HG02943 (cell line): ENCODE results near the gene PCDHB1.
"Not testable (repeated sequence)": the region's sequence is repeated elsewhere in the genome, so short reads cannot be mapped to it uniquely, and the experiment has no call there.

ENCODE experiments used
- ATAC-seq: cut with Tn5 transposase; IDR thresholded peaks from one replicate; pipeline ENCODE4 v1.9.1; 2021; ENCODE audit warnings: mild to moderate bottlenecking, low read depth, moderate library complexity; ENCODE audit not compliant: unreplicated experiment

PCDHB1 gene

GRCh38 chr5:141077826-141078225 is 26.7 kb downstream of the PCDHB1 start:
- no peak for ATAC-seq

- ATAC-seq: no peak
Measured at GRCh38 chr5:141082228-141082627, 31.1 kb downstream of the PCDHB1 start.

- ATAC-seq: no peak
Measured at GRCh38 chr5:141084487-141084989, 33.4 kb downstream of the PCDHB1 start.

GRCh38 chr5:141094481-141095262 is 43.5 kb downstream of the PCDHB1 start, which contains the start of gene PCDHB2:
Gene PCDHB2, plus strand, starts transcription at chr5:141094615. Its CDS starts 176 bp downstream, at chr5:141094791.
- no peak for ATAC-seq

- ATAC-seq: no peak
Measured at GRCh38 chr5:141095263-141095641, 44.1 kb downstream of the PCDHB1 start.

GRCh38 chr5:141096181-141096580 is 45.0 kb downstream of the PCDHB1 start:
- not testable (repeated sequence) for ATAC-seq

- not testable (repeated sequence) for ATAC-seq
Measured at GRCh38 chr5:141096586-141096985, 45.4 kb downstream of the PCDHB1 start.

- ATAC-seq: no peak
Measured at GRCh38 chr5:141100243-141100805, 49.1 kb downstream of the PCDHB1 start, which contains the start of gene PCDHB3. Gene PCDHB3, plus strand, starts transcription at chr5:141100473. Its CDS starts 177 bp downstream, at chr5:141100650.

- no peak for ATAC-seq
Measured at GRCh38 chr5:141101059-141101458, 49.9 kb downstream of the PCDHB1 start.

- ATAC-seq: not testable (repeated sequence)
Measured at GRCh38 chr5:141102070-141102469, 50.9 kb downstream of the PCDHB1 start.

- ATAC-seq: not testable (repeated sequence)
Measured at GRCh38 chr5:141102471-141102870, 51.3 kb downstream of the PCDHB1 start.

GRCh38 chr5:141105350-141105749 is 54.2 kb downstream of the PCDHB1 start:
- no peak for ATAC-seq
